Liver (tissue), 9 donors: Measurements from ENCODE around the gene GNG11. TPM values are rescaled to one million over a fixed set of nuclear protein-coding genes. Genes with fewer than 3 reads are reported as not detected.

Experiments used
- DNase-seq: peaks from one replicate; pipeline ENCODE4 v3.0.0-alpha.2; 2017; ENCODE audit warnings: low spot score
- H3K27ac ChIP-seq, 2 donors: one replicate each; pipeline ENCODE4 v1.7.0; 2013; ENCODE audit warnings: inconsistent platforms in 2 of 2, low read length in 2 of 2, control low read depth in 1 of 2, low read depth in 1 of 2, mild to moderate bottlenecking in 1 of 2
- H3K27me3 ChIP-seq, 4 donors: one replicate each; pipeline versions ENCODE4 v1.6.1 to v1.7.0; 2013; ENCODE audit warnings: low read length in 3 of 4, inconsistent platforms in 1 of 4, mild to moderate bottlenecking in 1 of 4, moderate library complexity in 1 of 4; ENCODE audit not compliant: control insufficient read depth in 4 of 4, insufficient read depth in 4 of 4
- H3K36me3 ChIP-seq, 4 donors: one replicate each; pipeline versions ENCODE4 v1.6.1 to v1.7.0; 2013; ENCODE audit warnings: low read length in 3 of 4, mild to moderate bottlenecking in 3 of 4, low read depth in 1 of 4, moderate library complexity in 1 of 4; ENCODE audit not compliant: control insufficient read depth in 4 of 4, insufficient read depth in 3 of 4
- H3K4me1 ChIP-seq, 4 donors: one replicate each; pipeline versions ENCODE4 v1.6.1 to v1.7.0; 2013; ENCODE audit warnings: low read length in 3 of 4, mild to moderate bottlenecking in 3 of 4, moderate library complexity in 1 of 4; ENCODE audit not compliant: control insufficient read depth in 4 of 4, insufficient read depth in 4 of 4
- H3K4me3 ChIP-seq, 3 donors: one replicate each; pipeline versions ENCODE4 v1.6.1 to v1.7.0; 2013; ENCODE audit warnings: low read length in 3 of 3, control low read depth in 1 of 3, low read depth in 1 of 3, mild to moderate bottlenecking in 1 of 3
- H3K9ac ChIP-seq, 2 donors: one replicate each; pipeline ENCODE4 v1.7.0; 2013; ENCODE audit warnings: low read length in 2 of 2, mild to moderate bottlenecking in 2 of 2, moderate library complexity in 2 of 2, control low read depth in 1 of 2, low read depth in 1 of 2
- H3K9me3 ChIP-seq, 4 donors: one replicate each; pipeline versions ENCODE4 v1.6.1 to v1.7.0; 2013; ENCODE audit warnings: low read length in 3 of 4; ENCODE audit not compliant: control insufficient read depth in 4 of 4
- ATF3 ChIP-seq: IDR thresholded peaks from 2 replicates; pipeline ENCODE4 v1.6.1; 2016; ENCODE audit warnings: antibody characterized with exemption
- CTCF ChIP-seq: fragments of 150-350 bp; IDR thresholded peaks from 2 replicates; pipeline ENCODE4 v1.5.1; 2017; ENCODE audit warnings: improper control_type of control experiment, low read depth, low read length; ENCODE audit not compliant: missing input control
- EGR1 ChIP-seq, 2 donors: IDR thresholded peaks; 2 replicates each; pipeline ENCODE4 v1.6.1; 2016 to 2018; ENCODE audit warnings: antibody characterized with exemption in 2 of 2, low read depth in 2 of 2
- FOXA1 ChIP-seq: IDR thresholded peaks from 2 replicates; pipeline ENCODE4 v1.6.1; 2016; ENCODE audit warnings: antibody characterized with exemption
- FOXA2 ChIP-seq: IDR thresholded peaks from 2 replicates; pipeline ENCODE4 v1.6.1; 2016; ENCODE audit warnings: antibody characterized with exemption
- GABPA ChIP-seq, 2 donors: IDR thresholded peaks in 1 of 2; conservative IDR thresholded peaks in 1 of 2; 2 replicates each; pipeline ENCODE4 v1.6.1; 2016; ENCODE audit warnings: antibody characterized with exemption in 2 of 2, mild to moderate bottlenecking in 1 of 2, moderate library complexity in 1 of 2
- HNF4A ChIP-seq, 2 donors: conservative IDR thresholded peaks; 2 replicates each; pipeline ENCODE4 v1.6.1; 2016; ENCODE audit warnings: antibody characterized with exemption in 2 of 2, mild to moderate bottlenecking in 2 of 2
- HNF4G ChIP-seq: IDR thresholded peaks from 2 replicates; pipeline ENCODE4 v1.6.1; 2016; ENCODE audit warnings: antibody characterized with exemption
- JUND ChIP-seq, 2 donors: IDR thresholded peaks; 2 replicates each; pipeline ENCODE4 v1.6.1; 2016; ENCODE audit warnings: antibody characterized with exemption in 2 of 2
- MAX ChIP-seq: IDR thresholded peaks from 2 replicates; pipeline ENCODE4 v1.6.1; 2016; ENCODE audit warnings: antibody characterized with exemption
- NR2F2 ChIP-seq: IDR thresholded peaks from 2 replicates; pipeline ENCODE4 v1.6.1; 2016; ENCODE audit warnings: antibody characterized with exemption
- RAD21 ChIP-seq, 2 donors: IDR thresholded peaks; 2 replicates each; pipeline ENCODE4 v1.6.1; 2016; ENCODE audit warnings: antibody characterized with exemption in 2 of 2, mild to moderate bottlenecking in 2 of 2
- REST ChIP-seq: IDR thresholded peaks from 2 replicates; pipeline ENCODE4 v1.6.1; 2016; ENCODE audit warnings: antibody characterized with exemption, mild to moderate bottlenecking
- RXRA ChIP-seq, 2 donors: IDR thresholded peaks; 2 replicates each; pipeline ENCODE4 v1.6.1; 2017 to 2018; ENCODE audit warnings: antibody characterized with exemption in 2 of 2, mild to moderate bottlenecking in 1 of 2
- SP1 ChIP-seq: IDR thresholded peaks from 2 replicates; pipeline ENCODE4 v1.6.1; 2018; ENCODE audit warnings: antibody characterized with exemption, mild to moderate bottlenecking
- TAF1 ChIP-seq: conservative IDR thresholded peaks from 2 replicates; pipeline ENCODE4 v1.6.1; 2016; ENCODE audit warnings: antibody characterized with exemption, mild to moderate bottlenecking
- YY1 ChIP-seq: IDR thresholded peaks from 2 replicates; pipeline ENCODE4 v1.6.1; 2016; ENCODE audit warnings: antibody characterized with exemption, mild to moderate bottlenecking
- ZBTB33 ChIP-seq: IDR thresholded peaks from 2 replicates; pipeline ENCODE4 v1.6.1; 2016; ENCODE audit warnings: antibody characterized with exemption
- WGBS: extraction: QIAGEN DNeasy Blood & Tissue Kit; methylation state at CpG from one replicate; pipeline ENCODE4 v1.1.7; 2013; 5-methylcytosine and 5-hydroxymethylcytosine counted together
- polyA plus RNA-seq, 2 donors: library from polyadenylated mRNA; stranded (reverse) in 1 of 2; unstranded in 1 of 2; fragments of 200-250 nt in 1 of 2; fragments of >200 nt in 1 of 2; fragmentation: Nextera tagmentation in 1 of 2; extraction: Ambion mirVana in 1 of 2; gene quantifications; one replicate each; pipeline versions ENCODE4 v1.2.1 to v1.2.3, GENCODE V29; 2013 to 2015
- total RNA-seq, 2 donors: library from RNA; depleted of rRNA; stranded (reverse); fragments of >200 nt; gene quantifications; one replicate each; pipeline ENCODE4 v1.2.3, GENCODE V29; 2014
- donor health status: healthy.
- donor health status: healthy.
- donor health status: healthy.
- donor health status: healthy.
- donor health status: healthy.

The GNG11 gene
- total and polyA plus RNA-seq, 4 donors = 4.0 to 11.1 (median 6.1) TPM

- Histone ChIP-seq H3K4me3 (peak within 1 kb of the TSS; percentile 13 to 45 (median 32)), H3K9ac (no peak within 1 kb of the TSS), H3K9me3 (no peaks in the 10 kb centered on the region), H3K4me1 (peaks cover 0 to 9% (median 6%) of the 10 kb centered on the region in 4 donors), H3K36me3 (no peaks in the 10 kb centered on the region), H3K27me3 (peaks cover 0 to 4% (median 2%) of the 10 kb centered on the region in 4 donors), H3K27ac (peak within 1 kb of the TSS; percentile 7 to 28)
- TF ChIP-seq YY1 = no peak
- TF ChIP-seq RAD21 (IDR thresholded peaks at IDR 0.05) = peak in 1 of 2 donors; percentile 27
- no peak for TF ChIP-seq MAX
- no peak for DNase-seq
- WGBS = 2% methylated on average over 49 of the region's 49 CpGs
Measured at GRCh38 chr7:93890464-93891068, 31.0 kb upstream of the GNG11 start, which contains the start of gene TFPI2. TFPI2 (minus strand) TSS chr7:93890753; CDS start chr7:93890678, 75 bp downstream.

GRCh38 chr7:93894426-93894825 lies 27.1 kb upstream of the GNG11 start:
- H3K9me3 ChIP-seq = no peaks in the 10 kb centered on the region
- 73% methylated on average over 1 of the region's 1 CpG for WGBS
- H3K9ac ChIP-seq = no peak overlapping the region
- H3K4me3 ChIP-seq = no peak overlapping the region
- peaks cover 0 to 4% (median 1%) of the 10 kb centered on the region in 4 donors for H3K27me3 ChIP-seq
- peaks cover 0 to 9% (median 6%) of the 10 kb centered on the region in 4 donors for H3K4me1 ChIP-seq
- no peaks in the 10 kb centered on the region for H3K36me3 ChIP-seq
- peak overlapping the region in 1 of 2 donors; percentile 18 for H3K27ac ChIP-seq
- TF ChIP-seq HNF4A (conservative IDR thresholded peaks at IDR 0.05) = no peak
- no peak for TF ChIP-seq RAD21 (IDR thresholded peaks at IDR 0.05)
- no peak for TF ChIP-seq ATF3
- TF ChIP-seq YY1 = no peak
- TF ChIP-seq NR2F2 = no peak
- no peak for TF ChIP-seq CTCF
- no peak for TF ChIP-seq MAX
- no peak for TF ChIP-seq EGR1 (IDR thresholded peaks at IDR 0.05; ENCODE audit: low read depth in 2 of 2)
- TF ChIP-seq GABPA (IDR thresholded peaks at IDR 0.05 in 1 of 2, conservative IDR thresholded peaks at IDR 0.05 in 1 of 2) = no peak
- no peak for TF ChIP-seq HNF4G
- TF ChIP-seq ZBTB33 = no peak
- no peak for TF ChIP-seq SP1
- no peak for TF ChIP-seq TAF1
- no peak for TF ChIP-seq JUND (IDR thresholded peaks at IDR 0.05)
- TF ChIP-seq FOXA2 = no peak
- TF ChIP-seq FOXA1 = no peak
- no peak for TF ChIP-seq RXRA (IDR thresholded peaks at IDR 0.05)
- no peak for TF ChIP-seq REST
- DNase-seq = no peak
